ENCODE measurements around the gene HSD17B14. TPM values are rescaled to one million over a fixed set of nuclear protein-coding genes. Genes with fewer than 3 reads are reported as not detected.
A peak's percentile ranks its signal among the peaks of the same experiment; 100 is the strongest.

The HSD17B14 gene
- total and polyA plus RNA-seq, 4 donors = 9.0 to 39.1 (median 15.3) TPM

- H3K27me3 ChIP-seq (ENCODE audit: control insufficient read depth in 3 of 3, insufficient read depth in 3 of 3, low read length in 2 of 3) = no peaks in the 10 kb centered on the region
- H3K27ac ChIP-seq (ENCODE audit: low read depth in 1 of 2, low read length in 1 of 2) = no peak overlapping the region
- H3K4me1 ChIP-seq (ENCODE audit: control insufficient read depth in 5 of 5, insufficient read depth in 5 of 5, low read length in 5 of 5) = peaks cover 0 to 13% (median 0%) of the 10 kb centered on the region in 5 donors
- no peak overlapping the region for H3K9ac ChIP-seq (ENCODE audit: insufficient read depth in 1 of 2, low read length in 2 of 2)
- no peak overlapping the region for H3K4me3 ChIP-seq
- no peaks in the 10 kb centered on the region for H3K9me3 ChIP-seq (ENCODE audit: control insufficient read depth in 4 of 4, insufficient read depth in 3 of 4, low read length in 3 of 4)
- no peak for DNase-seq
- peaks cover 0 to 7% (median 3%) of the 10 kb centered on the region in 4 donors for H3K36me3 ChIP-seq (ENCODE audit: control insufficient read depth in 4 of 4, insufficient read depth in 4 of 4, low read length in 4 of 4)
- TF ChIP-seq CTCF (IDR thresholded peaks at IDR 0.05; ENCODE audit: control extremely low read depth, extremely low read depth) = no peak
- 92 to 97% methylated on average over 16 of the region's 16 CpGs for WGBS, 2 donors
- ATAC-seq (ENCODE audit: insufficient read depth, low FRiP score) = no peak
Observed at GRCh38 chr19:48841047-48841446, 4.8 kb upstream of the HSD17B14 start.

GRCh38 chr19:48837687-48838086 lies 1.4 kb upstream of the HSD17B14 start:
- DNase-seq (no peak), ATAC-seq (ENCODE audit: insufficient read depth, low FRiP score) (no peak)
- H3K27me3 ChIP-seq (ENCODE audit: control insufficient read depth in 3 of 3, insufficient read depth in 3 of 3, low read length in 2 of 3) = no peaks in the 10 kb centered on the region
- H3K4me1 ChIP-seq (ENCODE audit: control insufficient read depth in 5 of 5, insufficient read depth in 5 of 5, low read length in 5 of 5) = peaks cover 0 to 18% (median 0%) of the 10 kb centered on the region in 5 donors
- no peak overlapping the region for H3K9ac ChIP-seq (ENCODE audit: insufficient read depth in 1 of 2, low read length in 2 of 2)
- peaks cover 0 to 6% (median 0%) of the 10 kb centered on the region in 4 donors for H3K36me3 ChIP-seq (ENCODE audit: control insufficient read depth in 4 of 4, insufficient read depth in 4 of 4, low read length in 4 of 4)
- TF ChIP-seq CTCF (IDR thresholded peaks at IDR 0.05; ENCODE audit: control extremely low read depth, extremely low read depth) = no peak
- no peak overlapping the region for H3K27ac ChIP-seq (ENCODE audit: low read depth in 1 of 2, low read length in 1 of 2)
- no peaks in the 10 kb centered on the region for H3K9me3 ChIP-seq (ENCODE audit: control insufficient read depth in 4 of 4, insufficient read depth in 3 of 4, low read length in 3 of 4)
- 65% methylated on average over 9 of the region's 9 CpGs for WGBS, 2 donors
- no peak overlapping the region for H3K4me3 ChIP-seq

- DNase-seq (peak; percentile 89 to 97 (median 90)), ATAC-seq (ENCODE audit: insufficient read depth, low FRiP score) (peak; percentile 54)
- peak overlapping the region in 1 of 2 donors; percentile 80 for H3K27ac ChIP-seq (ENCODE audit: low read depth in 1 of 2, low read length in 1 of 2)
- WGBS, 2 donors = 5 to 6% methylated on average over 29 of the region's 29 CpGs
- H3K27me3 ChIP-seq (ENCODE audit: control insufficient read depth in 3 of 3, insufficient read depth in 3 of 3, low read length in 2 of 3) = no peaks in the 10 kb centered on the region
- TF ChIP-seq CTCF (IDR thresholded peaks at IDR 0.05; ENCODE audit: control extremely low read depth, extremely low read depth) = no peak
- H3K36me3 ChIP-seq (ENCODE audit: control insufficient read depth in 4 of 4, insufficient read depth in 4 of 4, low read length in 4 of 4) = peaks cover 0 to 8% (median 0%) of the 10 kb centered on the region in 4 donors
- peak overlapping the region in 1 of 2 donors; percentile 11 for H3K9ac ChIP-seq (ENCODE audit: insufficient read depth in 1 of 2, low read length in 2 of 2)
- no peaks in the 10 kb centered on the region for H3K9me3 ChIP-seq (ENCODE audit: control insufficient read depth in 4 of 4, insufficient read depth in 3 of 4, low read length in 3 of 4)
- H3K4me3 ChIP-seq = no peak overlapping the region
- H3K4me1 ChIP-seq (ENCODE audit: control insufficient read depth in 5 of 5, insufficient read depth in 5 of 5, low read length in 5 of 5) = peaks cover 0 to 18% (median 0%) of the 10 kb centered on the region in 5 donors
Observed at GRCh38 chr19:48837051-48837524, 797 bp upstream of the HSD17B14 start.

GRCh38 chr19:48835734-48836088 lies 580 bp downstream of the HSD17B14 start:
- Histone ChIP-seq H3K36me3 (ENCODE audit: control insufficient read depth in 4 of 4, insufficient read depth in 4 of 4, low read length in 4 of 4) (peaks cover 0 to 11% (median 0%) of the 10 kb centered on the region in 4 donors), H3K4me3 (peak overlapping the region; percentile 46), H3K9ac (ENCODE audit: insufficient read depth in 1 of 2, low read length in 2 of 2) (peak overlapping the region in 1 of 2 donors; percentile 74), H3K27me3 (ENCODE audit: control insufficient read depth in 3 of 3, insufficient read depth in 3 of 3, low read length in 2 of 3) (no peaks in the 10 kb centered on the region), H3K4me1 (ENCODE audit: control insufficient read depth in 5 of 5, insufficient read depth in 5 of 5, low read length in 5 of 5) (peaks cover 0 to 18% (median 0%) of the 10 kb centered on the region in 5 donors), H3K27ac (ENCODE audit: low read depth in 1 of 2, low read length in 1 of 2) (peak overlapping the region; percentile 45 to 80), H3K9me3 (ENCODE audit: control insufficient read depth in 4 of 4, insufficient read depth in 3 of 4, low read length in 3 of 4) (no peaks in the 10 kb centered on the region)
- peak; percentile 94 for TF ChIP-seq CTCF (IDR thresholded peaks at IDR 0.05; ENCODE audit: control extremely low read depth, extremely low read depth)
- DNase-seq = peak; percentile 80 to 88 (median 87)
- ATAC-seq (ENCODE audit: insufficient read depth, low FRiP score) = peak; percentile 83
- 1% methylated on average over 12 of the region's 12 CpGs for WGBS, 2 donors
